Activated CD8-positive, alpha-beta T cell treated with anti-CD3 and anti-CD28 coated beads for 36 hours (primary cell): ENCODE measurements around the gene SYT1. TPM values are rescaled to one million over a fixed set of nuclear protein-coding genes. Genes with fewer than 3 reads are reported as not detected.

ENCODE experiments used
- ATAC-seq: fragments of 200-7000 bp; cut with Tn5 transposase; one replicate; pipeline ENCODE4 v1.10.0; 2021; ENCODE audit warnings: mild to moderate bottlenecking, moderate library complexity
- CTCF ChIA-PET: fragments of 350-600 bp; sonication (Branson Sonifier 250); formaldehyde crosslinking; loops from one replicate; lab custom pipeline; 2021; ENCODE audit warnings: antibody characterized with exemption; lab: Charles Lee
- POLR2A ChIA-PET: fragments of 350-600 bp; sonication (Branson Sonifier 250); formaldehyde crosslinking; loops from one replicate; lab custom pipeline; 2021; ENCODE audit warnings: antibody characterized with exemption; lab: Charles Lee
- DNase-seq: peaks from one replicate; pipeline ENCODE4 v3.0.0-alpha.2; 2020
- H3K27ac Mint-ChIP-seq: one replicate; pipeline ENCODE4 v1.8.0; 2021; ENCODE audit warnings: mild to moderate bottlenecking, mixed read lengths
- H3K27me3 Mint-ChIP-seq: one replicate; pipeline ENCODE4 v1.8.0; 2021; ENCODE audit warnings: mixed read lengths
- H3K36me3 Mint-ChIP-seq: one replicate; pipeline ENCODE4 v1.8.0; 2021; ENCODE audit warnings: low read depth, mixed read lengths
- H3K4me1 Mint-ChIP-seq: one replicate; pipeline ENCODE4 v1.8.0; 2021; ENCODE audit warnings: low read depth, mixed read lengths
- H3K4me3 Mint-ChIP-seq: one replicate; pipeline ENCODE4 v1.8.0; 2021; ENCODE audit warnings: mild to moderate bottlenecking, moderate library complexity, mixed read lengths
- H3K9me3 Mint-ChIP-seq: one replicate; pipeline ENCODE4 v1.8.0; 2021; ENCODE audit warnings: mixed read lengths
- intact Hi-C: fragments of 100-400 bp; cut with micrococcal nuclease; formaldehyde crosslinking; loops from one replicate; pipeline ENCODE4 v1.10.0; 2022
- microRNA-seq: library from miRNA; unstranded; fragments of <30 nt; microRNA quantifications from one replicate; pipeline ENCODE4 v1.2.0, GENCODE V29; 2022; ENCODE audit warnings: borderline microRNAs expressed, borderline replicate concordance
- total RNA-seq, 2 experiments: library from RNA; stranded (reverse); gene quantifications; one replicate each; pipeline ENCODE4 v1.2.3, GENCODE V29; 2021
- TF ChIP-seq, protein P1 (sequence below): fragments of 200-600 bp; IDR thresholded peaks from one replicate; pipeline ENCODE4 v1.8.0; 2022; ENCODE audit warnings: antibody characterized with exemption, mild to moderate bottlenecking

The SYT1 gene
- total RNA-seq, 2 experiments from 2014 or later: not detected

DNA sequence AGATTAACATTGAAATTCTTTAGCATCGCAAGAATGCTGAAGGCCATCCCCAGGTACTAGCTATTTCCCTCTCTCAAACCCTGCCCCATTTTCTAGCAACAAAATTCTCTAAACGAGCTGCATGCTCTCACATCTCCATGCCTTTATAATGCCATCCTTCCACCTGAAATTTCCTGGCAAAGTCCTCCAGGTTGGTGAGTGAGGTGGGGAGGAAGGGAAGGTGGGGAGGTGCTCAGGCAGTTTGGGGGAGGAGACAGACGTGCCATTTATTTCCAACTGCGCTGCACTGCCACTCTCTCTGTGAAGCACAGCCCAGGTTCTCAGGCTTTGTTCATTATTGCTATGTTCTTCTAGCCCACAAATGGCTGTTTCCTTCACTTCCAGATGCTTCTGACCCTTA, 617.7 kb downstream of the SYT1 start:
- Mint-ChIP-seq H3K36me3 (no peaks in the 10 kb centered on the region), H3K4me1 (no peaks in the 10 kb centered on the region), H3K27me3 (peaks cover 2% of the 10 kb centered on the region), H3K9me3 (no peaks in the 10 kb centered on the region), H3K27ac (no peak overlapping the region), H3K4me3 (no peak overlapping the region)
- intact Hi-C loops: no loop called here
- ATAC-seq: no peak
- ChIA-PET POLR2A (no interaction called here), CTCF (no interaction called here)
- no peak for DNase-seq
- TF ChIP-seq, protein P1, sequence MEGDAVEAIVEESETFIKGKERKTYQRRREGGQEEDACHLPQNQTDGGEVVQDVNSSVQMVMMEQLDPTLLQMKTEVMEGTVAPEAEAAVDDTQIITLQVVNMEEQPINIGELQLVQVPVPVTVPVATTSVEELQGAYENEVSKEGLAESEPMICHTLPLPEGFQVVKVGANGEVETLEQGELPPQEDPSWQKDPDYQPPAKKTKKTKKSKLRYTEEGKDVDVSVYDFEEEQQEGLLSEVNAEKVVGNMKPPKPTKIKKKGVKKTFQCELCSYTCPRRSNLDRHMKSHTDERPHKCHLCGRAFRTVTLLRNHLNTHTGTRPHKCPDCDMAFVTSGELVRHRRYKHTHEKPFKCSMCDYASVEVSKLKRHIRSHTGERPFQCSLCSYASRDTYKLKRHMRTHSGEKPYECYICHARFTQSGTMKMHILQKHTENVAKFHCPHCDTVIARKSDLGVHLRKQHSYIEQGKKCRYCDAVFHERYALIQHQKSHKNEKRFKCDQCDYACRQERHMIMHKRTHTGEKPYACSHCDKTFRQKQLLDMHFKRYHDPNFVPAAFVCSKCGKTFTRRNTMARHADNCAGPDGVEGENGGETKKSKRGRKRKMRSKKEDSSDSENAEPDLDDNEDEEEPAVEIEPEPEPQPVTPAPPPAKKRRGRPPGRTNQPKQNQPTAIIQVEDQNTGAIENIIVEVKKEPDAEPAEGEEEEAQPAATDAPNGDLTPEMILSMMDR: no peak

DNA sequence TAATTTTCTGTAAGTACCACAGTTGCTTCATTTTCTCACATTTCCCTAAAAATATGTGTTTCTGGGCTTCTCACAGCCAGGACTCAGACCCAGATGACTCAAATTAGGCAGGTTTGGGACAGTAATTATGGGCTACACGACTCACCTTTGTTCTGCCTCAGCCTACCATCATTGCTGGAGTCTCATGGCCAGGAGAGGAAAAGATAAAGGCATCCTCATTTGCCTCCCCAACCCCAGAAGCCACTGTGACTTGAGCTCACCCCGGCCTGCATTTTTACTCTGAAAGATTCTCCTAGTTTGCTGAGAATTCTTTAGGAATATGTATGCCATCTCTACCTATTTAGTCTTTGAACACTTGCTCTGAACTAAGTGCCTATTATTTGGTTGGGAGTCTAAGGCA, 618.3 kb downstream of the SYT1 start:
- H3K36me3 Mint-ChIP-seq: no peaks in the 10 kb centered on the region
- H3K27me3 Mint-ChIP-seq: peaks cover 2% of the 10 kb centered on the region
- CTCF ChIA-PET: no interaction called here
- no peak overlapping the region for H3K27ac Mint-ChIP-seq
- intact Hi-C loops: no loop called here
- DNase-seq (no peak), ATAC-seq (no peak)
- no peaks in the 10 kb centered on the region for H3K9me3 Mint-ChIP-seq
- TF ChIP-seq, protein P1: no peak
- H3K4me3 Mint-ChIP-seq: no peak overlapping the region
- POLR2A ChIA-PET: no interaction called here
- no peaks in the 10 kb centered on the region for H3K4me1 Mint-ChIP-seq

DNA sequence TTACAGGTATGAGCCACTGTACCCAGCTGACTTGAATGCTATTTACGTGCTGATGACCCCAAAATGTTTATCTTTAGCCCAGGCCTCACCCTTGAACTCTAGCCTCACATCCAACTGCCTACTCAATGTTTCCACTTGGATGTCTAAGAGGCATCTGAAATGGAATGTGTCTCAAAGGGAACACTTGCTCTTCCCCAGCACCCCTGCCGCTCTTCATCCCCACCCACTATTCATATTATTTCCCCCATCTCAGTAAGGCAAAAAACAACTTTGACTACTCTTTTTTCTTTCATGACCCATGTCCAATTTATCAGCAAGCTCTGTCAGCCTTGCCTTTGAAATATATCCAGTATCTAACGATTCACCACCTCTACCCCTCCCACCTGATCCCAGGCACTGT, 621.6 kb downstream of the SYT1 start:
- H3K27ac Mint-ChIP-seq: no peak overlapping the region
- ChIA-PET POLR2A (no interaction called here), CTCF (no interaction called here)
- intact Hi-C loops: no loop called here
- no peaks in the 10 kb centered on the region for H3K36me3 Mint-ChIP-seq
- ATAC-seq: no peak
- no peak for DNase-seq
- no peaks in the 10 kb centered on the region for H3K9me3 Mint-ChIP-seq
- no peaks in the 10 kb centered on the region for H3K4me1 Mint-ChIP-seq
- TF ChIP-seq, protein P1: no peak
- no peak overlapping the region for H3K4me3 Mint-ChIP-seq
- H3K27me3 Mint-ChIP-seq: peaks cover 2% of the 10 kb centered on the region

DNA sequence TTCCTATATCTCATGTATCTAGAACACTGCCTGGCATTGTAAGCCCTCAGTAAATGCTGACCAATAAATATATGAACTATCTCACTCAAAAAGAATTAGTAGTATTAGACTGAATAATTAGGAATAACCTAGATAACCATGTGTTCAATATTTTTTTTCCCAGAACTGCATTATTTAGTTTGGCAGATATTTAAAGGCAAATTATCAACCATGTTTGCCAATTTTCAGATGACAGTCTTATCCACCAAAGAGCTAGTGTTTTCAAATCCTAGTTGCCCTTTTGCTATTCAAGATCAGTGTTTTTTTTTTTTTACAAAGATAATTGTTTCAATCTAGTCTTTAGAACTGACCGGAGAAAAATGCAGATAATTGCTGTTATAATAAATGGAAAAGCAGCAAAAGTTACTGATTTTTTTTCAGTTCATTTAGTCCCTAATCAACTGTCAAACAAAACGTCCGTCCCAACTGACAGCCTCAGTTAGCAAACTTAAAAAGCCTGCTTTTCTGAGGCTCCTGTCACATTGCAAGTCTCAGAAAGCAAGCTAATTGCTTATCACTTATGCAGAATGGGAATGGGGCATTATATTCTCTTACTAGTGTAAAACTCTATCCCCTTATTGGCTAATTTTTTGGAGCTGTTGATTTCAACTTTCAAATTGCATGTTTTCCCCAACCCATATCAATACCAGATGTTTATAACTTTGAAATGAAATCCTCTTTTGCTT, 623.0 kb downstream of the SYT1 start:
- Mint-ChIP-seq H3K4me1 (no peaks in the 10 kb centered on the region), H3K4me3 (no peak overlapping the region), H3K27me3 (peaks cover 2% of the 10 kb centered on the region), H3K36me3 (no peaks in the 10 kb centered on the region), H3K9me3 (no peaks in the 10 kb centered on the region), H3K27ac (no peak overlapping the region)
- intact Hi-C loops: no loop called here
- CTCF ChIA-PET: no interaction called here
- TF ChIP-seq, protein P1: no peak
- POLR2A ChIA-PET: no interaction called here
- no peak for DNase-seq
- ATAC-seq: no peak

Small RNA genes within 50 kb of the gene (microRNA-seq; reads per million reads assigned to microRNA genes)
- not detected for gene MIR1252
